Activated effector memory CD4-positive, alpha-beta T cell treated with anti-CD3 and anti-CD28 coated beads, Interleukin-2, amount 50 U/mL, for 16 hours (primary cell): ENCODE data around the gene HIVEP1.
A peak's percentile ranks its signal among the peaks of the same experiment; 100 is the strongest.

Experiments used
- DNase-seq: peaks from one replicate; pipeline ENCODE4 v3.0.0-alpha.2; 2020

HIVEP1 gene

DNA sequence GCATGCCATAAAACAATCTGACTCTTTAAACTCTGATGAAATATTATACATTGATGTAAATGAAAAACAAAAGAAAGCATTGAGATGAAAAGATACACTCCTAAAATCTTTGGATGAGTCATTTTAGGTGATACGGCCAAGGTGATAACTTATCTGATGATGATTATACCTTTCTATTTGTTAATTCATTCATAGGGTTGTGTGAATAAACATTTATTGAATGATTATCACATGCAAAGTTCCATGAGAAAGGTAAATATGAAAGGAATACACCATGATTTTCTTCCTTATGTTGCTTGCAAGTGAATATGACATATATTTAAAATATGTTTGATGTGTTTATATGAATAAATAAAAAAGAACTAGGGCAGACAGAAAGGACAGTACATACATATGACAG is 15.4 kb upstream of the HIVEP1 start:
- DNase-seq: no peak

DNA sequence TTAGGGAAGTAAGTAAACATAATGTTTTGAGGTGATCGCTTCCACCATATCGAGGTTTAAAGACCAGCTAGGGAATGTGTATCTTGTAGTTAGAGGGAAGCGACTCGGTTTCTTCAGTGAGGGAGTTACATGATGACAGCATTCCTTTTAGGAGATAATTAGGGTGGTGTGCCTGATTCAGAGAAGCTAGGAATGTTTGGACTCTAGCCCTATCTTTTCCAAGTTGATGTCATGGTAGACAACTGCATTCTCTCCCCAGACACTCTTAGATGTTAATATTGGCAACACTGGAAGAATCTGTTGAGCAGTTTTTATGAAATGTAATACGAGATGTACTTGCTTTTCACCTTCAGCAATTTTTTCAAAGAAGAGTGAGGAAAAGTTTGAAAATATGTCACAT is 12.9 kb upstream of the HIVEP1 start:
- DNase-seq: no peak

DNA sequence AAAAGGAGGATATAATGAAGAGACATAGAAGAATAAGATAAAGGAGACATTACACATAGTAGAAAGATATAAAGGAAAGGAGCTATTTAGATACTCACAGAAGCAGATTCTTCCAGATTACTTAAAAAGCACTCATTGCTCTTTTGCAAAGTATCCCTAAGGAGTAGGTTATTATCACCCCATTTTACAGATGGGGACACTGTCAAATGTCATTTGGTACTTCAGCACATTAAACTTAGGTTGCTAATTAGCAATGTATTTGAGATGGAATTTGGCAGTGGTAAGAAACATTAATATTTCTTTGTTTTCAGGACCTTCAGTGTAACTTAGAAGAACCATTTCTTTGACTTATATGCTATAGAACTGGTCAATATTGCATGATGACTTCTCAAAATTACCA is 11.9 kb upstream of the HIVEP1 start:
- no peak for DNase-seq

DNA sequence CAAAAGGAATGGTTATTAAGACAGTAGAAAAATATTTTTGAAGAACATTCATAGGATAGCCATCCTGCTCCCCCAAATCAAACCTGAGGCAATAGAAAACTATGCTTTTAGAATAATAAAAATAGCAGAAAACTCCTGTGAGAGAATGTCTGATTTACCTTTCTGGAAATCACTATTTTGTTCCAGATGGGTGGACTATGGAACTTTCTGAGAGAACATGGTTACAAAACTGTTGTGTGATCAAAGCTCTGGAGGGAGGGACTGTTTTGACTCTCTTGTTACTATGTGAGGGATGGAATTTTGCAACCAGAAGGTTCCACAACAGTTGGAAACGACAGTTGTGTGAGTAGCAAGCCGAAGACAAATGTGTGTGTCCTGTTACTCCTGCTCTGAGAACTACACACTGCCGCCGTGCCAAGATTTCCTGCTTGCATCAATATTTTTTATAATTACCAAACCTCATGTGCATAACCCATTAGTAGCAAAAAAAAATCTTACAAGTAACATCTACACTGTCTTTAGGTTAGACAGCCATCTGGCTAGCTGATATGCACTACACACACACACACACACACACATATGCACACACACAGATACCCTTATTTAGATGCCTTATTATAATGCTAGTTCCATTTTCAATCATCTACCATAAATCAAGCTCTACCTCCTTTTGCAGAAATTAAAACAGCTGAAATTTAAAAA is 11.0 kb upstream of the HIVEP1 start:
- DNase-seq: no peak

DNA sequence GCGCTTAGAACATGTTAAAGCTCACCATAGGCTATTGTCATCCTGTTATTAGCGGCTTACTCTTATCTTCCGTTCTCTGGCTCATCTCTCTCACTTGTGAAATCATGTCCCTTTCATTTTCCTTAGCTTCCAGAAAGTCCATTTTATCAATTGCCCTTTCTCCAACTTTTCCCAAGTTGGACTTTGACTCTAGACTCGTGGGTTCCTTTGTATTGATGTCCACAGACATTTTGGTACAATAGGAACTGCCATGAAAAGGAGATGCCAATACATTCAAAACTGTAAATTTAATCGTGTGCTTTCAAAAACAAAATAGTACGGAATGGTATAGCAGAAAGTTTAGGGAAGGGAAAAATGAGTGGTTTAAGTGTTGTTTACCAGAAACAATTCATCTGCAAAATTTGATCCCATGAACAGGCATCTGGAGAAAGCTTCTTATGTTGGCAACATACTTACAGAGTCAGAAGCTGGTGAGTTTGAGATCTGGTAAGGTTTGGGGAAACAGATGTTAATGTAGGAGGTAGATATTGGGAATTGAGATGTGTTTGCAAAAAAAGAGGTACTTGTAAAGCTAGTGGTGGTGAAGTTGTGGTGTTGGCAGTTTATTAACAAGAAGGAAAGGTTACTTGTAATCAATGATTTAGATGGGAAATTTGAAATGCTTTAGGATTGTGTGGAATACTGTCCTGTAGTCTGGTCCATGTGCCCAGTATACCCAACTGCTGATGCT is 10.2 kb upstream of the HIVEP1 start:
- DNase-seq: no peak

DNA sequence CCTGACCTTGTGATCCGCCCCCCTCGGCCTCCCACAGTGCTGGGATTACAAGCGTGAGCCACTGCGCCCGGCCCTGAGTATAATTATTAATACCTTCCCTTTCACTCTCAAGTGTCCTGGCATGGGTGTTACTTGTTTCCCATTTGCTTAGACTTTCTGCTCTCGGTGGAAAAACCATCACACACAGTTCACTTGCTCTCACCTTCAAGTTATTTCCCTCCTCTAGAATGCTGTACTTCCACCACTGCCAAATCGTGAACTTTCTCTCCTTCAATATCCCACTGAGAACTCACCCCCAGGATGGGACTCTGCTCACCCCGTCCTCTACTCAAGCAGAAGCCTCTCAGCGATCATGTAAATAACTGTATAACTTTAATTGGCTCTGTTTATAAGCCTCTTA is 4.6 kb upstream of the HIVEP1 start:
- no peak for DNase-seq

DNA sequence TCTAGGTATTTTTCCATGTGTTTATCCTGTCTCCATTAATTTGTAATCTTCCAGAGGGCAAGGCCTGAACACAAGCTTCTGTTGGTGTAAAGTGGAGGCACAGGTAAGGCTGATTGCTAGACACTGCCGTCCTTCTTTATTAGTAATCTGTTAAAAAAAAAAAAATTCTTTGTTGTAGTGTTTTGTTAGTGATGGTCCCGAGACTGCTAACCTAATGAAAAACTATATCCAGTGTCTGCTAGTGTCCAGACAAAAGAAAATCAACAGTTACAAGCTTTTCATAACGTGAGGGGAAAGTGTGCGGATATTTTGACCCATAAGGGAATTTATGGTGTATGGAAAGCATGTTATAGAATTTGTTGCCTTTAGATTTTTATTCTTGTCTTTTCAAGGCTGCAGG is 4.2 kb upstream of the HIVEP1 start:
- no peak for DNase-seq

DNA sequence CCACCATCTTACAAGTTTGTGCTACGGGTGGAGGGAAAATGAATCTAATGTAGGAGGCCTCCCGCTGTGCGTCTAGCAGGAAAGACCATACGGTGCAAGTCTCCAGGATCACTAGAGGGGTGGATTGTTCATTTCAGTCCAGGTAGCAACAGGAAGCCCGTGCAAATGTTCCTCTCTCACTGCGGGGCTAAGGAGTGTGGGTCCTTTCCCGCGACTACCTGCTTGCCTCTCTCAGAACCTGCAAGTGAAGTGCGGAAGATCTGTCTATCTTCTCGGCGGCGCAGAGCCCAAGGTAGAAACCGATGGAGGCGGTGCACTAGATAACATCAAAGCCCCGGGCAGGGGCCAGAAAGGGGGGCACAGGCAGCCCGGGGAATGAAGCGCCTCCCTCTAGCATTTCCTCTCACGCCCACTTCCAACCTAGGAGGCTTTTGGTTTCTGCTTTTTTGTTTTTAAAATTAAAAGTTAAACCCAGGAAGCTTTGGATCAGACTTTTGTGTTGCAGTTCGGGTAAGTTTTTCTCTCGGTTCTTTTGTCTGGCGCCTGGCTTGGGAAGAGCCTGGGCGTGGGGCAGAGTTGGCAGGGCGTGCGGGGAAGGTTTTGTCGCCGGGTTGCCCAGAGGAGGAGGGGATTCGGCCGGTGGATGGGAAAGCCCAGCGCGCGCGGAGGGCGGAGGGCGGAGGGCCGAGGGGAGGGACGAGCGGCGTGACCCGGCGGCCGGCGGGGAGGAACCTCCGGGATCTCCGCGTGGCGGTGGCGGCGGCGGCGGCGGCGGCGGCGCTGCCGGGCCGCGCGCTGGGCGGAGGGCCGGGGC is 3.5 kb upstream of the HIVEP1 start:
- DNase-seq: peak; percentile 94

DNA sequence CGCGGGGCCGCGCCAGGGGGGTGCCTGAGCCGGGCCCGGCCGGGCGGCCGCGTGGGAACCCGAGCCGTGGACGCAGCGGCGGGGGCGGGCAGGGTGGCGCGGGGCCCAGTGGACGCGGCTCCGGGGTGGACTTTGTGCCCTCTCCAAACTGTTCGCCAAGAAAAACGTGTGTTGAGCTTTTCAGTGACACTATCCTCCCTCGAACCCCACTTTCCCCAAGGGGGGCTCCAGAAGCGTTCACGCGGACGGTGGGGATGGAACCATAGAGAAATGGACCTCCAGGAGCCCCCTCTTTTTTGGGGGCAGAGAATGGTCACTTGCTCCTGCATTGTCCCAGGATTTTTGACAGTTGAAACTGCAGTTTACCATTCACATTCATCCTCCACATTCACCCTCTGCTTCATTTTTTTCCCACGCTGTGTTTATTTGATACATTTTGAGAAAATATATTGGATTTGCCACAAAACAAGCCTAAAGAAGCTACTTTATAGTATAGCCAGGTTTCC is 2.9 kb upstream of the HIVEP1 start:
- DNase-seq: no peak

DNA sequence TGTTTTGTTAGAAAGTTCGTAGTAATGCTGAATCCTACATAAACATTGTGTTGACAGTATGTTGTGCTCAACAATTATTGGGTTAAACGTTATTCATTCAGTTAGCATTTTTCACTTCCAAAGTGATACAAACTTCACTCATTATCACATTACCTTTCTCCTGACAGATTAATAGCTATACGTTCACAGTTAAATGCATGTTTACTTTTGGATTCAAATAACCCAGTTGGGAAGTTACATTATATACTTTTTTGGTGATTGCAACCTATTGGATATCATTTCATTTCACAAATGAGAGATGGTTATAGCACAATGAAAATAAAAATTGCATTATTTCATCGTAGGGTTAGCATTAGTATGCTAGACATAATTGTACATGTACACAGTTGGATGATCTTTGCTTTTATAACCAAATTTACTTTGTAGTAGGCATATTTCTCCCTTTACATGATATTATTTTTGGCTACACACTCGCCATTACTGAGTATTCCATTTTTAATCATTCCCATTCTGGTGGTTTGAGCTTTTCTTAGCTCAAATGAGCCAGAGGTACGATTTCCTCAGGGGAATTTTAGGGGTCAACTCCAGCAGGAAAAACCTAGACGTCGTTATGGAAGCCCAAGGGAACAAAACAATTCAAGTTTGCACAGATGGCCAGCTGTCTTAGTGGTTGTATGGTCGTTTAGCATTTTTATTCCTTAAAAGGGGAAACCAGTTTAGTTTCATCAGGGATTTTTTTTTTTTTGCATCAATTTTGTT is 2.1 kb upstream of the HIVEP1 start:
- DNase-seq: no peak

DNA sequence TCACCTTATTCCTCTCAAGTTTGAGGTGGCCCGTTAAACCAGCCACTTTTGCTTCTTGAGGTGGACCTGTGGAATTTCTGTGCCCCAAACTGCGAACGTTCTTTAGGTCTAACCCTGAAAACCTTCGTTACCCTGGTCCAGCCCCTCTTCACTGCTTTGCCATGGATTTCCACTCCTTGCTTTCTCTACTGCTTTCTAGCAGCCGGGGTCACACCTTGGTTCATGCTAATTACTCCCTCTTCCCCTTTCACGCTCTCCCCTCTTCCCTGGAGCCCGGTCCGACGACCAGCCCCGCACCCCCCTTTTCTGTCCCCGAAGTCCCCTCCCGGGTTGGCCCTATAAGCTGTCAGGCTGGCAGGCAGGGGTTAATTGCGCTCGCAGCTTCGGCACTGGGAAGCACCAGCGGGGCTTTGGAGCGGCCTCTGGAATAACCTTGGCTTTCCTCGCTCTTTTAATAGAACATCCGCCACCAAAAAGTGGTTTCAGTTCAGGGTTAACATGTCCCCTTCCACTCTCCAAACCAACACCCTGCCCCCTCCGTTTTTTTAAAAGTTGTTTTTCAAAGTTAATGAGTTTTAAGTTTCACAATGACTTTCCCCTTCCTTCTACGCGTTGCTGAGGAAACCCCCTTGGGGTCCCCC is 1.4 kb upstream of the HIVEP1 start:
- DNase-seq: no peak

DNA sequence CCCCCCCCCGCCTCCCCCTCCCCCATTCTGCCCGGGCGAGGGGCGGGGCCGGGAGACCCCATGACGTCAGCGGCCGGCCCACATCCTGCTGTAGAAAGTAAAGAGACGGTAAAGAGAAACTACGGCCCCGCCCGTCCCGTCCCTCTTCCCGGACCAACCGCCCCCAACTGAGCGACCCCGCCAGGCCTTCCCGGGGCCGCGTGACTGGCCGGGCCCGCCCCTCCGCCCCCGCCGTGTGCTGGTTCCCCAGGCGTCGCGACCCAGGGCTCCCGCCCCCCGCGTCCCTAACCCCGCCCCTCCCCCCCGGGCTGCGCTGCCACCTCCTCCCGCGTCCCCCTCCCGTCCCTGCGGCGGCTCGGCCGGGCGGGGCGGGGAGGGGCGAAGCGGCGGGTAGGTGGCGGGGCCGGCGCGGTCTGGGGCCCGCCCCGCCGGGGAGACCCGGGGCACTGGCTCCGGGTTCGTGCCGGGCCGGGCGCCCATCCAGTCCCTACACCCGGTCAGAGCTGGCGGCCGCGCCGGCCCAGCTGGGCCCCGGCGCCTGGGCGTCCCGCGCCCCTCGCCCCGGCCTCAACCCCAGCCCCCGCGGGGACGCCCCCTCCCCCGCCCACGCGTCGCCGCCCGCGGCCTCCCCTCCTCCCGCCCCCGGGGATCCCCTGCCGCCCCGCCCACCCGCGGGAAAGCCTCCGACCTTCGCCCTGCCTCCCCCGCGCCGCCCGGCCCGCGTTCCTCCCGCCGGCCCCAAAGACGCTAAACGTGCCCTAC is 655 bp upstream of the HIVEP1 start:
- DNase-seq: peak; percentile 98

DNA sequence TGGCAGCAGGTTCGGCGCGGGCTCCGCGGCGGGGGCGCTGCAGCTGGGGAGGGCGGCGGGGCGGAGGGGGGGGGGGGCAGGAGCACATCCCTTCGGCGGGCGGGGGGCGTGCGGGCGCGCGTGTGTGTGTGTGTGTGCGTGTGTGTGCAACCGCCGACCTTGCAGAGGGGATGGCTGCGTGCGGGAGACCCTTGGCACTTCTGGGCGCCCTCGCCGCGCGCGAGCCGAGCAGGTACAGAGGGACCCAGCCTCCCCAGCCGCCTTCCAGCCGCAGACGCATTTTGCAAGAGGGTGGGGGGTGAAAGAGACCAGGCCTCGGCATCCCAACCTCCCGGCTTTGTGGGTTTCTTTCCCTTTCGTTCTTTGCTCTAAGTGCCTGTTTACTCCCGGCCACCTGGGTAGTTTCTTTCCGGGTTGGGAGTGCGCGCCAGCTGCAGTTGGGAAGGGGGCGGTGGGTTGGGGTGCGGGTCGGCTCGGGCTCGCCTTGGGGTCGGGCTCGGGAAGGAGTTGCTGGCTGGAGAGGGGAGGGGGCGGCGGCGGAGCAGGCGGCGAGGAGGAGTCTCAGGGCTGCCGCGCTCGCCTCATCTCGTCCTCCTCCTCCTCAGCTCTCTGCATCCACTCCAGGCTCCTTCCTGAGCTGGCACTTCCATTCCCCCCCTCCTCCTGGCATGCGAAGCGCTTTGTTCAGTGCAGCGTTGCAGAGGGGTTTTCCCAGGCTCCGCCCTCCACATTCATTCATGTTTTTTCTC is 620 bp downstream of the HIVEP1 start:
- peak; percentile 92 for DNase-seq

DNA sequence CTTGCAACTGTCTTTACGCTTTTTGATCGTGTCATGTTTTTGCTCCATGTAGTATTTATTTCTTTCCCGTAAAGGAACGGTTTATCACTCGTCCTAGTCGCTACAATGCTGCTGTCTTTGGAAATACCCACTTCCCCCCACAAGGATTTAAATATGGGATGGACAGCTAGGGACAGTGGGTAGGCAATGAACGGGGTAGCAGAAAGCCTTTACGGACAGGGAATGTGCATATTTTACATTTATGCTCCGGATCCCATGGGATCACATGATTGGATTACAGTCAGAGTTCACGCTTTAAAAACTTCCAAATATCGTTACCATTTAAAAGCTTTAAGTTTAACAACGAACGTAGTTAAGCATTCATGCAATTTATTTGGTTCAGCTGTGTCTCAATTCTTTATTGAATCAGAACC is 1.2 kb downstream of the HIVEP1 start:
- DNase-seq: no peak

DNA sequence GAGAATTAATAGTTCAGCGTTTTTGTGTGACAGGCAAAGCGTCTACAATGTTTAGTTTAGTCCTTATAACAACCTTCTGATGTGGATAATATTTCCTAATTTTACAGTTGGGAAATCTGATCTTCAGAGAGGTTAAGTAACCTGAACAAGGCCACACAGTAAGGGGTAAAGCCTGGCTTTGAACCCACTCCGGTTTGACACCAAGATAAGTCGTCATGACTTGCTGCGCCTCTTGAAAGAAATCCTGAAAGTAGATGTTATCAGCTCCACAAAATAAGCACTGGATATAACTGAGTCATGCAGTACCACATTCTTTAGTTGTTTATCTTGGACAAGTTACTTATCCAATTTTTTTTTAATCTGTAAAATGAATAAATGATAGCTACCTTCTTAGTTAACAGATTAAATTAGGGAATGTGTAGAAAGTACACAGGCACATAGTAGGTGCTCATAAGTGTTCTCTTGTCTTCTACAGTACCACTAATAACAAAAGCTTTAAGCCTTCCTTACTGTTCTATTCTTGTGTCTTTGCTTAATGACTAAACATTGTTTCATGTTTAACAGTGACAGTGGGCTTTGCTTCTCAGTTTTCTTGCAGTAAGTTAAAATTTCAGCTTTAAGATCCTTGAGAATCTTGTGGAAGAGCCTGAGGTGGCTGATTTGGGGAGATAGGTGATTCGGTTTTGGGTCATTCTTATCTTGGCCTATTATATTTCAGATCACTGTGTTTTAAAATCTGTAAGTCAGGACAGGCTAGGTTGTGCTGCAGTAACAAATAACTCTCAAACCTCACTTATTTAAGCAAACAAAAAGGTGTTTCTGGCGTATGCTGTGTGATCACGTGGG is 2.1 kb downstream of the HIVEP1 start:
- DNase-seq: no peak

DNA sequence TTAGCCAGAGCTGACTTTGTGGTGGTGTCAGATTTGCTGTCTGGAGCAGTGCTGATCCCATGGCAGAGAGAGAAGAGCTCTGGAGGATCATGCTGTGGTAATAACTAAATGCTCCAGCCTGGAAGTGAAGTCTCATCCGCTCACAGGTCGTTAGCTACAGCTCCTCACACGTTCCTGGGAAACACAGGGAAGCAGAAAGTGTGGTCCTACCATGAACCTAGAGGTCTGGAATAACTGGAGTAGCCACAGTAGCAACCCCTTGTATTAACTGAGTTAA is 2.7 kb downstream of the HIVEP1 start:
- no peak for DNase-seq

DNA sequence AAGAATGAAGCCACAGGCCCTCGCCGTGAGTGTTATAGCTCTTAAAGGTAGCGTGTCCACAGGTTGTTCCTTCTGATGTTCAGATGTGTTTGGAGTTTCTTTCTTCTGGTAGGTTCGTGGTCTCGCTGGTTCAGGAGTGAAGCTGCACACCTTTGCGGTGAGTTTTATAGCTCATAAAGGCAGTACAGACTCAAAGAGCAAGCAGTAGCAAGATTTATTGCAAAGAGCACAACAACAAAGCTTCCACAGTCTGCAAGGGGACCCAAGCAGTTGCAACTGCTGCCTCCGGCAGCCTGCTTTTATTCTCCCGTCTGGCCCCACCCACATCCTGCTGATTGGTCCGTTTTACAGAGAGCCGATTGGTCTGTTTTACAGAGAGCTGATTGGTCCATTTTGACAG is 5.2 kb downstream of the HIVEP1 start:
- DNase-seq: no peak

DNA sequence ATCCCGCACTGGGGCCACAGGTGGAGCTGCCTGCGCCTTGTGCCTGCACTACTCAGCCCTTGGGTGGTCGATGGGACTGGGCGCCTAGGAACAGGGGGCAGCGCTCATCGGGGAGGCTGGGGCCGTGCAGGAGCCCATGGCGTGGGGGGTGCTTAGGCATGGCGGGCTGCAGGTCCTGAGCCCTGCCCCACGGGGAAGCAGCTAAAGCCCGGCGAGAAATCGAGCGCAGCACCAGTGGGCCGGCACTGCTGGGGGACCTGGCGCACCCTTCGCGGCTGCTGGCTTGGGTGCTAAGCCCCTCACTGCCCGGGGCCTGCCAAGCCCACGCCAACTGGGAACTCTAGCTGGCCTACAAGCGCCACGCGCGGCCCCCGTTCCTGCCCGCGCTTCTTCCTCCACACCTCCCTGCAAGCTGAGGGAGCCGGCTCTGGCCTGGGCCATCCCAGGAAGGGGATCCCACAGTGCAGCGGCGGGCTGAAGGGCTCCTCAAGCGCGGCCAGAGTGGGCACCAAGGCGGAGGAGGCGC is 5.8 kb downstream of the HIVEP1 start:
- no peak for DNase-seq

DNA sequence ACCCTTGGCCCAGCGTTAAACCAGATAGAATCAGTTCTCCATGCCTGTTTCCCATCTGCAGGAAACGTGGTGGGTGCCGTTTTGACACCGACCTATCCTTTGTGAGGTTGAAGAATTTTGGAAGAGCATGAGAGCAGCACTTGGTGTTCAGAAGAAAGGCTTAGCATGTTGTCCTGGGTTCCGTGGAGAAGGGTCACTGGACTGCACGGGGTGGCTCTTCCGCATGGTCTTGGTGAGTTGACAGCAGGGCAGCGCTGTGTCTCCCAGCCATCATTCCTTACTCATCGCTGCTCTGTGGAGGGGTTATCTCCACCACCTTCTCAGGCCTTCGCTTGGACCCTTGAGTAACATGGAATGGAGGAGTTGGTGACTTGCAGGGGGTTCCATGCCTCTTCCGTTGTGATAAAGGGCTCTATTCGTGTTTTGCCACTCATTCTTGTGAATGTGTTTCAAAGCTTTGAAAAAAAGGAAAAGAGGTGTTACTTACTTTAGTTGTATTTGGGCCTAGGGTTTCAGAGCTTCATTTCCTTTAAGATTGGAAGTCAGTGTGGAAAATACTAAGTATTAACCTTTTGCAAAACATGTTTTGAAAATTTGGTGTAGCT is 8.2 kb downstream of the HIVEP1 start:
- DNase-seq: no peak
